MCF 10A (cell line): Measurements from ENCODE around the gene GRIK3. TPM values are rescaled to one million over a fixed set of nuclear protein-coding genes. Genes with fewer than 3 reads are reported as not detected.
A peak's percentile ranks its signal among the peaks of the same experiment; 100 is the strongest.

Experiments
- BruUV-seq: library from RNA; stranded (reverse); fragments of 400-500 nt; replicated peaks from 2 replicates; lab custom pipeline; 2021; lab: Mats Ljungman, UMichigan
- CTCF ChIA-PET: fragments of 300-600 bp; sonication (Branson Sonifier 250); formaldehyde crosslinking; extraction: SDS; loops from one replicate; lab custom pipeline; 2021; ENCODE audit warnings: antibody characterized with exemption, inconsistent platforms; lab: Yijun Ruan, JAX
- POLR2A ChIA-PET: fragments of 300-600, 350-650 bp; sonication (Branson Sonifier 250); formaldehyde crosslinking; extraction: SDS; loops from one replicate; lab custom pipeline; 2020; ENCODE audit warnings: antibody characterized with exemption, inconsistent platforms; lab: Yijun Ruan, JAX
- DNase-seq: peaks from one replicate; pipeline ENCODE4 v3.0.0-alpha.2; 2018; ENCODE audit not compliant: unreplicated experiment
- H3K27ac Mint-ChIP-seq: one replicate; pipeline ENCODE4 v1.8.0; 2022; ENCODE audit warnings: mild to moderate bottlenecking, low read depth, mixed read lengths; ENCODE audit not compliant: unreplicated experiment
- H3K27me3 Mint-ChIP-seq: one replicate; pipeline ENCODE4 v1.8.0; 2022; ENCODE audit warnings: mixed read lengths; ENCODE audit not compliant: insufficient read depth, unreplicated experiment
- H3K36me3 Mint-ChIP-seq: one replicate; pipeline ENCODE4 v1.8.0; 2022; ENCODE audit warnings: mild to moderate bottlenecking, moderate library complexity, mixed read lengths; ENCODE audit not compliant: insufficient read depth, unreplicated experiment
- H3K4me1 Mint-ChIP-seq: one replicate; pipeline ENCODE4 v1.8.0; 2022; ENCODE audit warnings: mixed read lengths; ENCODE audit not compliant: insufficient read depth, unreplicated experiment
- H3K4me3 Mint-ChIP-seq: one replicate; pipeline ENCODE4 v1.8.0; 2022; ENCODE audit warnings: mild to moderate bottlenecking, moderate library complexity, mixed read lengths; ENCODE audit not compliant: unreplicated experiment
- H3K9me3 Mint-ChIP-seq: one replicate; pipeline ENCODE4 v1.8.0; 2022; ENCODE audit warnings: mixed read lengths; ENCODE audit not compliant: unreplicated experiment
- intact Hi-C: fragments of 100-400 bp; cut with micrococcal nuclease; formaldehyde crosslinking; loops from 2 replicates; pipeline ENCODE4 v1.14.1; 2022
- total RNA-seq: library from RNA; stranded (reverse); gene quantifications from 2 replicates; pipeline ENCODE4 v1.2.3, GENCODE V29; 2022
- TF ChIP-seq, protein P1 (sequence below): fragments of 200-600 bp; IDR thresholded peaks from one replicate; pipeline ENCODE4 v1.8.0; 2022; ENCODE audit warnings: antibody characterized with exemption, mild to moderate bottlenecking; ENCODE audit not compliant: unreplicated experiment

The GRIK3 gene
- total RNA-seq, 1 experiment from 2014 or later, result not detected

DNA sequence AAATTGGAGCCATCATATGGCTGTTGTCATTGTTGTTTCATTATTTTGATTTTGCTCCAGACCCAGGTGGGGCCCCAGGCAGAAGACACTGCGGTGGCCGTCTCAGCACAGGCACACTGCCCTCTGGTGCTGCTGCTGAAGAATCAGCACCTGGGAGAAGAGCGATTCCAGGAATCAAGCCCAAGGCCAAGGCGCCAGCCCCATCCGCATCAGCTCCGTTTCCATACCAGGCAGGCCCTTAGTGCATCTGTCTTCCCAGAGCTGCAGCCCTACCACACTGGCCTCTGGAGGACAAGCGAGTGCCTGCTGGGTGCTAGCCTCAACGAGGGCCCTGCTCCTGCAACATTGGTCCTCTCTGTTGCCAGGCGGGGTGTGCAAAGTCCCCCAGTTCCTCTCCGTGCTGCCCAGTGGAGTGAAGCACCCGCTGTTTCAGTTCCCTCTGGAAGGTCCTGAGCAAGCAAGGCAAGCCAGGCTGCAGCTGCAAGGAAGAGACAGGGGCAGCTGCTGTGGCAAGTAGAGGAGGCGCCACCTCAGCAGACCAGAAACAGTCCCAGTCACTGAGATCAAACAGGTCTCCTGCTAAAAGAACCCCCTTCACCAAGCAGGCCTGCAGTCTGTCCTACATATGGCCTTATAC, 5.2 kb downstream of the GRIK3 start:
- ChIA-PET CTCF (no interaction called here), POLR2A (no interaction called here)
- BruUV-seq, result no TSS peak
- TF ChIP-seq, protein P1, sequence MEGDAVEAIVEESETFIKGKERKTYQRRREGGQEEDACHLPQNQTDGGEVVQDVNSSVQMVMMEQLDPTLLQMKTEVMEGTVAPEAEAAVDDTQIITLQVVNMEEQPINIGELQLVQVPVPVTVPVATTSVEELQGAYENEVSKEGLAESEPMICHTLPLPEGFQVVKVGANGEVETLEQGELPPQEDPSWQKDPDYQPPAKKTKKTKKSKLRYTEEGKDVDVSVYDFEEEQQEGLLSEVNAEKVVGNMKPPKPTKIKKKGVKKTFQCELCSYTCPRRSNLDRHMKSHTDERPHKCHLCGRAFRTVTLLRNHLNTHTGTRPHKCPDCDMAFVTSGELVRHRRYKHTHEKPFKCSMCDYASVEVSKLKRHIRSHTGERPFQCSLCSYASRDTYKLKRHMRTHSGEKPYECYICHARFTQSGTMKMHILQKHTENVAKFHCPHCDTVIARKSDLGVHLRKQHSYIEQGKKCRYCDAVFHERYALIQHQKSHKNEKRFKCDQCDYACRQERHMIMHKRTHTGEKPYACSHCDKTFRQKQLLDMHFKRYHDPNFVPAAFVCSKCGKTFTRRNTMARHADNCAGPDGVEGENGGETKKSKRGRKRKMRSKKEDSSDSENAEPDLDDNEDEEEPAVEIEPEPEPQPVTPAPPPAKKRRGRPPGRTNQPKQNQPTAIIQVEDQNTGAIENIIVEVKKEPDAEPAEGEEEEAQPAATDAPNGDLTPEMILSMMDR, result no peak
- no peak overlapping the region for H3K4me3 Mint-ChIP-seq
- H3K9me3 Mint-ChIP-seq, result no peaks in the 10 kb centered on the region
- no peak for DNase-seq
- no peak overlapping the region for H3K27ac Mint-ChIP-seq
- intact Hi-C loops, result no loop called here
- peaks cover 4% of the 10 kb centered on the region for H3K36me3 Mint-ChIP-seq
- H3K4me1 Mint-ChIP-seq, result no peaks in the 10 kb centered on the region
- H3K27me3 Mint-ChIP-seq, result no peaks in the 10 kb centered on the region

DNA sequence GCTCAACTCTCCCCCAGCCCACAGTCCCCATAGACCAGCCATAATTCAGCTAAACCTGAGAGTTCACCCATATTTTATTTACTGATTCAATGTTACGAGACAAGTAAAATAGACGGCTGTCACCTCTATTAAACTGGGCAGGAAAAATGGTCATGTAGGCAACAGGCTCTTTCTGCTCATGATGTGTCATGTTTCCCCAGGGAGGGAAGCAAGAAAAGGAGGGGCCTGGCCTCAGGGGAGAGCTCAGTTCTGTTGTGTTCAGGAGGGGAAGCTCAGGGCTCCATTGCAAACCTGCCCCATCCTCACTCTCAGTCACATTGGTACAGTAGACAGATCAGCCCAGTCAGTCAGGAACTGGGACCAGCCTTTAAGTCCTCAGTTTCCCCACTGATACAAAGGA, 12.8 kb downstream of the GRIK3 start:
- no TSS peak for BruUV-seq
- POLR2A ChIA-PET, result no interaction called here
- Mint-ChIP-seq H3K27me3 (no peaks in the 10 kb centered on the region), H3K27ac (no peak overlapping the region), H3K4me3 (no peak overlapping the region), H3K36me3 (no peaks in the 10 kb centered on the region), H3K4me1 (no peaks in the 10 kb centered on the region), H3K9me3 (peaks cover 8% of the 10 kb centered on the region)
- CTCF ChIA-PET, result interaction anchor here (0.7 kb wide), 1 partner anchor 316 kb away, joined by 3 read pairs; no protein-coding TSS in a partner anchor
- no peak for DNase-seq
- intact Hi-C loops, result no loop called here
- TF ChIP-seq, protein P1, result no peak

DNA sequence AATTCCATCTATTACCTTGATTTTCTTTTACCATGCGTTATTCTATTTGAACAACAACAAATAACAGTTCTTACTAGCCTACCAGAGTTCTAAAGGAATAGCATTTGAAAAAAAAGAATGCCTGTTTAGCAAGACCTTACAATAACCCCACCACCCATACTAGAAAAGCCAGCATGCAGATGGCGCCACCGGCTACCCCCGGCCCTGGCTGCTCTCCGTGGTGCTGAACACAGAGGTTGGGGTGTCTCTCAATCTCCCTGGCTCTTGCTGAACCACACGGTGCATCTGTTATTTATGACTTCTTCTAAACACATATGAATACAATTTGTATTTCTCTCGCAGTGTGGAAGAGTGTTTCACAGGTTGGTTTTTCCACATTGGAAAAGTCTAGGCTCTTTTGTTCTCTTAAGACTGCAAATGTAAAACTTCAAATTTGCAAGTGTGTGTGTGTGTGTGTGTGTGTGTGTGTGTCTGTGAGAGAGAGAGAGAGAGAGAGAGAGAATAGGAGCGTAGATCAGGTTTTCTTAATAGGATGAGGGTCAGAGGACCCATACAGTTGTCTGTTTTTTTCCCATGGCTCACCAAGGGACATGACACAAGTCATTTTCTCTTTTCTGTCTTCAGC, 13.6 kb downstream of the GRIK3 start:
- CTCF ChIA-PET, result interaction anchor here (0.7 kb wide), 1 partner anchor 316 kb away, joined by 3 read pairs; no protein-coding TSS in a partner anchor
- POLR2A ChIA-PET, result no interaction called here

DNA sequence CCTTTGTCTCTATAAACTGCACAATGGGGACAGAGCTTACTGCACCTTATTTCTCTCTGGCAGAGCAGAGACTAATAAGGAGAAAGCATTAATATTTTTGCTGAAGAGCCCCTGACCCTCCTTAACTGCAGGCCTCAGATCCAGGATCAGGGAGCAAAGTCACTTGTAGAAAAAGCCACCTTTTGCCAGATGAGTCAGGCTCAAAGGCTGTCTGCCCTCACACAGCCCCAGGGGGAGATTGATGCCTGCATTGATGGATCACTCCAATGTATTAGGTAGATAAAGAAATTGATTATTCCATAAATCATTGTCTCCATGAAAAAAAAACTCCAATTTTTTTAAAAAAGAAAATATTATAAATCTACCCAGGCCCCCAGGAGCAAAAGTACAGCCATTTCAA, 15.8 kb downstream of the GRIK3 start:
- ChIA-PET CTCF (no interaction called here), POLR2A (no interaction called here)
- H3K27ac Mint-ChIP-seq, result no peak overlapping the region
- DNase-seq, result no peak
- H3K4me3 Mint-ChIP-seq, result no peak overlapping the region
- intact Hi-C loops, result no loop called here
- H3K9me3 Mint-ChIP-seq, result peaks cover 15% of the 10 kb centered on the region
- TF ChIP-seq, protein P1, result no peak
- no TSS peak for BruUV-seq
- no peaks in the 10 kb centered on the region for H3K4me1 Mint-ChIP-seq
- no peaks in the 10 kb centered on the region for H3K36me3 Mint-ChIP-seq
- H3K27me3 Mint-ChIP-seq, result no peaks in the 10 kb centered on the region

More for the DNA sequence above, 13.6 kb downstream of the GRIK3 start:
- H3K27me3 Mint-ChIP-seq, result no peaks in the 10 kb centered on the region
- TF ChIP-seq, protein P1, result no peak
- no peak overlapping the region for H3K27ac Mint-ChIP-seq
- H3K4me1 Mint-ChIP-seq, result no peaks in the 10 kb centered on the region
- H3K9me3 Mint-ChIP-seq, result peaks cover 8% of the 10 kb centered on the region
- BruUV-seq, result no TSS peak
- peak; percentile 46 for DNase-seq
- intact Hi-C loops, result no loop called here
- H3K36me3 Mint-ChIP-seq, result no peaks in the 10 kb centered on the region
- H3K4me3 Mint-ChIP-seq, result no peak overlapping the region
